ENCODE measurements around the gene ARMC7.
"Not testable (repeated sequence)": the region's sequence is repeated elsewhere in the genome, so short reads cannot be mapped to it uniquely, and the experiment has no call there.

Gene ARMC7

GRCh38 chr17:75124819-75125162 is 15.0 kb downstream of the ARMC7 start:
- TF ChIP-seq, protein P1, sequence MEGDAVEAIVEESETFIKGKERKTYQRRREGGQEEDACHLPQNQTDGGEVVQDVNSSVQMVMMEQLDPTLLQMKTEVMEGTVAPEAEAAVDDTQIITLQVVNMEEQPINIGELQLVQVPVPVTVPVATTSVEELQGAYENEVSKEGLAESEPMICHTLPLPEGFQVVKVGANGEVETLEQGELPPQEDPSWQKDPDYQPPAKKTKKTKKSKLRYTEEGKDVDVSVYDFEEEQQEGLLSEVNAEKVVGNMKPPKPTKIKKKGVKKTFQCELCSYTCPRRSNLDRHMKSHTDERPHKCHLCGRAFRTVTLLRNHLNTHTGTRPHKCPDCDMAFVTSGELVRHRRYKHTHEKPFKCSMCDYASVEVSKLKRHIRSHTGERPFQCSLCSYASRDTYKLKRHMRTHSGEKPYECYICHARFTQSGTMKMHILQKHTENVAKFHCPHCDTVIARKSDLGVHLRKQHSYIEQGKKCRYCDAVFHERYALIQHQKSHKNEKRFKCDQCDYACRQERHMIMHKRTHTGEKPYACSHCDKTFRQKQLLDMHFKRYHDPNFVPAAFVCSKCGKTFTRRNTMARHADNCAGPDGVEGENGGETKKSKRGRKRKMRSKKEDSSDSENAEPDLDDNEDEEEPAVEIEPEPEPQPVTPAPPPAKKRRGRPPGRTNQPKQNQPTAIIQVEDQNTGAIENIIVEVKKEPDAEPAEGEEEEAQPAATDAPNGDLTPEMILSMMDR (IDR thresholded peaks at IDR 0.05; ENCODE audit: insufficient read depth, missing control alignments), result no peak
- no peak for FAIRE-seq
- no peak for DNase-seq (ENCODE audit: insufficient read length, low spot score)

DNA sequence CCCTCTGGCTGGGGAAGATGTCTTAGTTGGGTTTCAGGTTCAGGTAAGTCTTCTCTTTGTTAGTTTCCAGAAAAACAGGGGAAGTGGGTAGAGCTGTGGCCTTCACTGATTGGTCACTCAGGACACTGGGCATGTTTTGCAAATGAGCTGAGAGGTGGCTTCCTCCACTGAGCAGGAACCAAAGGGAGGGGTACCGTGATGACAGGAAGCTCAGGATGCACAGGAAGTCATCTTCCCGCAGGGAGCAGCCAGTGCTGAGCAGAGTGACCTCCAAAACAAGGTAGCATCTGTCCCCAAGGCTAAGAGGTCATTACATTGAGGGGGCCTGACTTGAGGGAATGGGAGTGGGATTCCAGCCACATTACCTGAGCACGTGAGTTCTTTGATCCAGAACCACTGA is 16.2 kb downstream of the ARMC7 start:
- TF ChIP-seq, protein P1 (IDR thresholded peaks at IDR 0.05; ENCODE audit: insufficient read depth, missing control alignments), result no peak
- DNase-seq (ENCODE audit: insufficient read length, low spot score) (no peak), FAIRE-seq (no peak)

GRCh38 chr17:75126954-75127353 is 17.2 kb downstream of the ARMC7 start:
- TF ChIP-seq, protein P1 (IDR thresholded peaks at IDR 0.05; ENCODE audit: insufficient read depth, missing control alignments), result no peak
- no peak for DNase-seq (ENCODE audit: insufficient read length, low spot score)
- FAIRE-seq, result no peak

- DNase-seq (ENCODE audit: insufficient read length, low spot score); FAIRE-seq: not testable (repeated sequence)
Measured at GRCh38 chr17:75127936-75128335, 18.2 kb downstream of the ARMC7 start.

GRCh38 chr17:75128694-75129505 is 19.1 kb downstream of the ARMC7 start:
- FAIRE-seq (no peak), DNase-seq (ENCODE audit: insufficient read length, low spot score) (no peak)
- TF ChIP-seq, protein P1 (IDR thresholded peaks at IDR 0.05; ENCODE audit: insufficient read depth, missing control alignments), result no peak

- FAIRE-seq (no peak), DNase-seq (ENCODE audit: insufficient read length, low spot score) (no peak)
- TF ChIP-seq, protein P1 (IDR thresholded peaks at IDR 0.05; ENCODE audit: insufficient read depth, missing control alignments), result no peak
Measured at GRCh38 chr17:75129576-75129975, 19.8 kb downstream of the ARMC7 start.

- FAIRE-seq (no peak), DNase-seq (ENCODE audit: insufficient read length, low spot score) (no peak)
- TF ChIP-seq, protein P1 (IDR thresholded peaks at IDR 0.05; ENCODE audit: insufficient read depth, missing control alignments), result no peak
Measured at GRCh38 chr17:75130059-75130631, 20.4 kb downstream of the ARMC7 start.
